NOMO-1 treated with DMSO at 0.1 percent for 48 hours (cell line): ENCODE measurements around the gene CMPK1.
A peak's percentile ranks its signal among the peaks of the same experiment; 100 is the strongest.
"Not testable (repeated sequence)": the region's sequence is repeated elsewhere in the genome, so short reads cannot be mapped to it uniquely, and the experiment has no call there.

Source experiments
- DNase-seq: peaks from one replicate; lab custom pipeline; 2025; ENCODE audit not compliant: unreplicated experiment; lab: John Stamatoyannopoulos, UW

Gene CMPK1

GRCh38 chr1:47333578-47333921, at the start of gene CMPK1:
CMPK1 (plus strand) TSS chr1:47333790; CDS start chr1:47333946, 156 bp downstream.
- DNase-seq: peak; percentile 88

GRCh38 chr1:47288116-47288515, 45.5 kb upstream of the CMPK1 start:
- peak; percentile 51 for DNase-seq

GRCh38 chr1:47294863-47295262, 38.7 kb upstream of the CMPK1 start:
- not testable (repeated sequence) for DNase-seq

GRCh38 chr1:47295579-47295978, 38.0 kb upstream of the CMPK1 start:
- no peak for DNase-seq

GRCh38 chr1:47298025-47298699, 35.4 kb upstream of the CMPK1 start:
- no peak for DNase-seq

- no peak for DNase-seq
Measured at GRCh38 chr1:47302472-47302871, 31.1 kb upstream of the CMPK1 start.

- no peak for DNase-seq
Measured at GRCh38 chr1:47309427-47309826, 24.2 kb upstream of the CMPK1 start.

- DNase-seq: peak; percentile 100
Measured at GRCh38 chr1:47313915-47314664, 19.5 kb upstream of the CMPK1 start, which contains the start of gene STIL. STIL (minus strand) TSS chr1:47314147; CDS start chr1:47310319, 3,828 bp downstream.

- no peak for DNase-seq
Measured at GRCh38 chr1:47317841-47318240, 15.7 kb upstream of the CMPK1 start.

- DNase-seq: not testable (repeated sequence)
Measured at GRCh38 chr1:47319968-47320367, 13.6 kb upstream of the CMPK1 start.

GRCh38 chr1:47323599-47324031, 10.0 kb upstream of the CMPK1 start:
- no peak for DNase-seq

- DNase-seq: no peak
Measured at GRCh38 chr1:47324682-47325081, 8.9 kb upstream of the CMPK1 start.

- DNase-seq: peak; percentile 1
Measured at GRCh38 chr1:47325528-47325927, 8.1 kb upstream of the CMPK1 start.

- no peak for DNase-seq
Measured at GRCh38 chr1:47326271-47326670, 7.3 kb upstream of the CMPK1 start.

GRCh38 chr1:47328992-47329391, 4.6 kb upstream of the CMPK1 start:
- DNase-seq: no peak

GRCh38 chr1:47330212-47330611, 3.4 kb upstream of the CMPK1 start:
- DNase-seq: no peak

- DNase-seq: no peak
Measured at GRCh38 chr1:47331875-47332274, 1.7 kb upstream of the CMPK1 start.

- no peak for DNase-seq
Measured at GRCh38 chr1:47332779-47333577, 612 bp upstream of the CMPK1 start.

- peak; percentile 62 for DNase-seq
Measured at GRCh38 chr1:47333922-47334764, 553 bp downstream of the CMPK1 start.

GRCh38 chr1:47334765-47335435, 1.3 kb downstream of the CMPK1 start:
- DNase-seq: no peak
